ENCODE data around the gene CACNA1F. TPM values are rescaled to one million over a fixed set of nuclear protein-coding genes. Genes with fewer than 3 reads are reported as not detected.

The CACNA1F gene
- total and polyA plus RNA-seq, 9 of the 15 experiments (the other 6 are each of a cell fraction or from before 2014, with no cell fraction given): under 0.01 to 0.41 (median 0.03) TPM; not detected in 3

DNA sequence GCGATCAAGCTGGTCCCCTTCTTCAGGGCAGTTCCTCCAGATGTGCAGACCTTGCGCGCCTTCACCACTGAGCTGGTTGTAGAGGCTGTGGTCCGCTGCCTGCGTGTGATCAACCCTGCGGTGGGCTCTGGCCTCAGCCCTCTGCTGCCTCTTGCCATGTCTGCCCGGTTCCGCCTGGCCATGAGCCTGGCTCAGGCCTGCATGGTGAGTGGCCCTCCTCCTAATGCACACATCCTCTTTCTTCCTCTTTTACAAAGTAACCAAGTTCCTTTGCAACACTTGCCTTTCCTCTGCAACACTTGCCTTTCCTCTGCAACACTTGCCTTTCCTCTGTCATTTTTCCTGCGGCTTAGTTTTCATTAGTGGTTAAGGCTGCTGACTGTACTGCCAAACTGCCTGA is 3.9 kb upstream of the CACNA1F start (continued):
- TF ChIP-seq SRF (CRISPR knock-in tag; IDR thresholded peaks at IDR 0.05) (no peak), TCF3 (CRISPR knock-in tag; IDR thresholded peaks at IDR 0.05) (no peak), RBM17 (IDR thresholded peaks at IDR 0.05; ENCODE audit: borderline replicate concordance, low read depth, low read length) (no peak), ZBED1 (IDR thresholded peaks at IDR 0.05) (no peak), SPI1 (IDR thresholded peaks at IDR 0.05; ENCODE audit: borderline replicate concordance, low read depth, low read length) (0 out of 2 replicates have a peak, but pooled peaks have one; percentile 9), ZBTB8A (IDR thresholded peaks at IDR 0.05; ENCODE audit: partially characterized antibody) (no peak), NCOA1 (IDR thresholded peaks at IDR 0.05; ENCODE audit: low read depth) (no peak), RAD21 (CRISPR knock-in tag; conservative IDR thresholded peaks at IDR 0.05 in 1 of 2, IDR thresholded peaks at IDR 0.05 in 1 of 2) (no peak), BCL6 (CRISPR knock-in tag; IDR thresholded peaks at IDR 0.05) (no peak), POLR2G (IDR thresholded peaks at IDR 0.05; ENCODE audit: low read depth, low read length) (peak; percentile 27; the same call in 1 of the 2 replicates)
- TF ChIP-seq, protein P1, sequence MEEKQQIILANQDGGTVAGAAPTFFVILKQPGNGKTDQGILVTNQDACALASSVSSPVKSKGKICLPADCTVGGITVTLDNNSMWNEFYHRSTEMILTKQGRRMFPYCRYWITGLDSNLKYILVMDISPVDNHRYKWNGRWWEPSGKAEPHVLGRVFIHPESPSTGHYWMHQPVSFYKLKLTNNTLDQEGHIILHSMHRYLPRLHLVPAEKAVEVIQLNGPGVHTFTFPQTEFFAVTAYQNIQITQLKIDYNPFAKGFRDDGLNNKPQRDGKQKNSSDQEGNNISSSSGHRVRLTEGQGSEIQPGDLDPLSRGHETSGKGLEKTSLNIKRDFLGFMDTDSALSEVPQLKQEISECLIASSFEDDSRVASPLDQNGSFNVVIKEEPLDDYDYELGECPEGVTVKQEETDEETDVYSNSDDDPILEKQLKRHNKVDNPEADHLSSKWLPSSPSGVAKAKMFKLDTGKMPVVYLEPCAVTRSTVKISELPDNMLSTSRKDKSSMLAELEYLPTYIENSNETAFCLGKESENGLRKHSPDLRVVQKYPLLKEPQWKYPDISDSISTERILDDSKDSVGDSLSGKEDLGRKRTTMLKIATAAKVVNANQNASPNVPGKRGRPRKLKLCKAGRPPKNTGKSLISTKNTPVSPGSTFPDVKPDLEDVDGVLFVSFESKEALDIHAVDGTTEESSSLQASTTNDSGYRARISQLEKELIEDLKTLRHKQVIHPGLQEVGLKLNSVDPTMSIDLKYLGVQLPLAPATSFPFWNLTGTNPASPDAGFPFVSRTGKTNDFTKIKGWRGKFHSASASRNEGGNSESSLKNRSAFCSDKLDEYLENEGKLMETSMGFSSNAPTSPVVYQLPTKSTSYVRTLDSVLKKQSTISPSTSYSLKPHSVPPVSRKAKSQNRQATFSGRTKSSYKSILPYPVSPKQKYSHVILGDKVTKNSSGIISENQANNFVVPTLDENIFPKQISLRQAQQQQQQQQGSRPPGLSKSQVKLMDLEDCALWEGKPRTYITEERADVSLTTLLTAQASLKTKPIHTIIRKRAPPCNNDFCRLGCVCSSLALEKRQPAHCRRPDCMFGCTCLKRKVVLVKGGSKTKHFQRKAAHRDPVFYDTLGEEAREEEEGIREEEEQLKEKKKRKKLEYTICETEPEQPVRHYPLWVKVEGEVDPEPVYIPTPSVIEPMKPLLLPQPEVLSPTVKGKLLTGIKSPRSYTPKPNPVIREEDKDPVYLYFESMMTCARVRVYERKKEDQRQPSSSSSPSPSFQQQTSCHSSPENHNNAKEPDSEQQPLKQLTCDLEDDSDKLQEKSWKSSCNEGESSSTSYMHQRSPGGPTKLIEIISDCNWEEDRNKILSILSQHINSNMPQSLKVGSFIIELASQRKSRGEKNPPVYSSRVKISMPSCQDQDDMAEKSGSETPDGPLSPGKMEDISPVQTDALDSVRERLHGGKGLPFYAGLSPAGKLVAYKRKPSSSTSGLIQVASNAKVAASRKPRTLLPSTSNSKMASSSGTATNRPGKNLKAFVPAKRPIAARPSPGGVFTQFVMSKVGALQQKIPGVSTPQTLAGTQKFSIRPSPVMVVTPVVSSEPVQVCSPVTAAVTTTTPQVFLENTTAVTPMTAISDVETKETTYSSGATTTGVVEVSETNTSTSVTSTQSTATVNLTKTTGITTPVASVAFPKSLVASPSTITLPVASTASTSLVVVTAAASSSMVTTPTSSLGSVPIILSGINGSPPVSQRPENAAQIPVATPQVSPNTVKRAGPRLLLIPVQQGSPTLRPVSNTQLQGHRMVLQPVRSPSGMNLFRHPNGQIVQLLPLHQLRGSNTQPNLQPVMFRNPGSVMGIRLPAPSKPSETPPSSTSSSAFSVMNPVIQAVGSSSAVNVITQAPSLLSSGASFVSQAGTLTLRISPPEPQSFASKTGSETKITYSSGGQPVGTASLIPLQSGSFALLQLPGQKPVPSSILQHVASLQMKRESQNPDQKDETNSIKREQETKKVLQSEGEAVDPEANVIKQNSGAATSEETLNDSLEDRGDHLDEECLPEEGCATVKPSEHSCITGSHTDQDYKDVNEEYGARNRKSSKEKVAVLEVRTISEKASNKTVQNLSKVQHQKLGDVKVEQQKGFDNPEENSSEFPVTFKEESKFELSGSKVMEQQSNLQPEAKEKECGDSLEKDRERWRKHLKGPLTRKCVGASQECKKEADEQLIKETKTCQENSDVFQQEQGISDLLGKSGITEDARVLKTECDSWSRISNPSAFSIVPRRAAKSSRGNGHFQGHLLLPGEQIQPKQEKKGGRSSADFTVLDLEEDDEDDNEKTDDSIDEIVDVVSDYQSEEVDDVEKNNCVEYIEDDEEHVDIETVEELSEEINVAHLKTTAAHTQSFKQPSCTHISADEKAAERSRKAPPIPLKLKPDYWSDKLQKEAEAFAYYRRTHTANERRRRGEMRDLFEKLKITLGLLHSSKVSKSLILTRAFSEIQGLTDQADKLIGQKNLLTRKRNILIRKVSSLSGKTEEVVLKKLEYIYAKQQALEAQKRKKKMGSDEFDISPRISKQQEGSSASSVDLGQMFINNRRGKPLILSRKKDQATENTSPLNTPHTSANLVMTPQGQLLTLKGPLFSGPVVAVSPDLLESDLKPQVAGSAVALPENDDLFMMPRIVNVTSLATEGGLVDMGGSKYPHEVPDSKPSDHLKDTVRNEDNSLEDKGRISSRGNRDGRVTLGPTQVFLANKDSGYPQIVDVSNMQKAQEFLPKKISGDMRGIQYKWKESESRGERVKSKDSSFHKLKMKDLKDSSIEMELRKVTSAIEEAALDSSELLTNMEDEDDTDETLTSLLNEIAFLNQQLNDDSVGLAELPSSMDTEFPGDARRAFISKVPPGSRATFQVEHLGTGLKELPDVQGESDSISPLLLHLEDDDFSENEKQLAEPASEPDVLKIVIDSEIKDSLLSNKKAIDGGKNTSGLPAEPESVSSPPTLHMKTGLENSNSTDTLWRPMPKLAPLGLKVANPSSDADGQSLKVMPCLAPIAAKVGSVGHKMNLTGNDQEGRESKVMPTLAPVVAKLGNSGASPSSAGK (IDR thresholded peaks at IDR 0.05): no peak
- TF ChIP-seq, protein P2, sequence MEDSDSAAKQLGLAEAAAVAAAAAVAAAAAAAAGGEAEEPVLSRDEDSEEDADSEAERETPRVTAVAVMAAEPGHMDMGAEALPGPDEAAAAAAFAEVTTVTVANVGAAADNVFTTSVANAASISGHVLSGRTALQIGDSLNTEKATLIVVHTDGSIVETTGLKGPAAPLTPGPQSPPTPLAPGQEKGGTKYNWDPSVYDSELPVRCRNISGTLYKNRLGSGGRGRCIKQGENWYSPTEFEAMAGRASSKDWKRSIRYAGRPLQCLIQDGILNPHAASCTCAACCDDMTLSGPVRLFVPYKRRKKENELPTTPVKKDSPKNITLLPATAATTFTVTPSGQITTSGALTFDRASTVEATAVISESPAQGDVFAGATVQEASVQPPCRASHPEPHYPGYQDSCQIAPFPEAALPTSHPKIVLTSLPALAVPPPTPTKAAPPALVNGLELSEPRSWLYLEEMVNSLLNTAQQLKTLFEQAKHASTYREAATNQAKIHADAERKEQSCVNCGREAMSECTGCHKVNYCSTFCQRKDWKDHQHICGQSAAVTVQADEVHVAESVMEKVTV (CRISPR knock-in tag; IDR thresholded peaks at IDR 0.05): no peak
